Fibroblast of the aortic adventitia (primary cell): Measurements from ENCODE around the gene ITGA1. TPM values are rescaled to one million over a fixed set of nuclear protein-coding genes. Genes with fewer than 3 reads are reported as not detected.

ENCODE experiments used
- DNase-seq: peaks from one replicate; pipeline ENCODE4 v3.0.0-alpha.2; 2010; ENCODE audit warnings: low read depth
- H3K4me3 ChIP-seq: 2 replicates; pipeline ENCODE4 v1.5.1; 2011; ENCODE audit warnings: low read depth, mild to moderate bottlenecking, control low read depth, low read length, moderate library complexity
- CTCF ChIP-seq: IDR thresholded peaks from 2 replicates; pipeline ENCODE4 v1.5.1; 2011; ENCODE audit warnings: mild to moderate bottlenecking, low read length, control low read depth, inconsistent platforms; ENCODE audit not compliant: insufficient read depth
- total RNA-seq: library from RNA; depleted of rRNA; stranded (reverse); fragments of >200 nt; gene quantifications from 2 replicates; pipeline ENCODE4 v1.2.3, GENCODE V29; 2012; ENCODE audit warnings: low replicate concordance

Gene ITGA1
- total RNA-seq, 1 donor = 4.2 TPM

GRCh38 chr5:52867809-52868208, 80.1 kb downstream of the ITGA1 start:
- H3K4me3 ChIP-seq = no peak overlapping the region
- DNase-seq = no peak
- TF ChIP-seq CTCF = no peak

GRCh38 chr5:52868417-52868816, 80.7 kb downstream of the ITGA1 start:
- DNase-seq = no peak
- TF ChIP-seq CTCF = no peak
- no peak overlapping the region for H3K4me3 ChIP-seq

- H3K4me3 ChIP-seq = no peak overlapping the region
- no peak for DNase-seq
- TF ChIP-seq CTCF = no peak
Measured at GRCh38 chr5:52869391-52869790, 81.7 kb downstream of the ITGA1 start.

- DNase-seq = no peak
- TF ChIP-seq CTCF = no peak
Measured at GRCh38 chr5:52870448-52870847, 82.7 kb downstream of the ITGA1 start.

GRCh38 chr5:52875827-52876226, 88.1 kb downstream of the ITGA1 start:
- peak; percentile 50 for DNase-seq
- no peak for TF ChIP-seq CTCF
- no peak overlapping the region for H3K4me3 ChIP-seq

More at GRCh38 chr5:52870448-52870847, 82.7 kb downstream of the ITGA1 start:
- H3K4me3 ChIP-seq = no peak overlapping the region

GRCh38 chr5:52876456-52876855, 88.7 kb downstream of the ITGA1 start:
- no peak for TF ChIP-seq CTCF
- H3K4me3 ChIP-seq = no peak overlapping the region
- DNase-seq = peak; percentile 78

- peak; percentile 41 for DNase-seq
- no peak for TF ChIP-seq CTCF
- no peak overlapping the region for H3K4me3 ChIP-seq
Measured at GRCh38 chr5:52878656-52879055, 90.9 kb downstream of the ITGA1 start.
